ENCODE results near the gene C16orf86. TPM values are rescaled to one million over a fixed set of nuclear protein-coding genes. Genes with fewer than 3 reads are reported as not detected.

The C16orf86 gene
- total RNA-seq, 2 donors from 2014 or later = 7.5 to 9.6 TPM

DNA sequence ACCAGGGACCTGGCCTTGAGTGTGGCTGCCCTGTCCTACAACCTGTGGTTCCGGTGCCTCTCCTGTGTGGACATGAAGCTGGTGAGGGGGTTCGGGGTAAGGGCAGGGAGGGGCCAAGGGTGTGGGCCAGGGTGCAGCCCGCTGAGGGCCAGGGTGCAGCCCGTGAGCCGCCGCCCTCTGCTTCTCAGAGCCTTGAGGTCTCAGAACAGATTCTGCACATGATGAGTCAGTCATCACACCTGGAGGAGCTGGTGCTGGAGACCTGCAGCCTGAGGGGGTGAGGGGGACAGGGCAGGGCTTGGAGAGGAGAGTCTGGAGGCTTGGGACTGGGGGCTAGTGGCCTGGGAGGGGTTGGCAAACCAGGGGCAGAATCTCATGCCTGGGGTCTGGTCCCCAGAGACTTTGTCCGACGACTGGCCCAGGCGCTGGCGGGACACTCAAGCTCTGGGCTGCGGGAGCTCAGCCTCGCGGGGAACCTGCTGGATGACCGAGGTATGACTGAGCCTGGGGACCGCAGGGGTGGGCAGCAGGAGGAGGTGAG lies 19.4 kb upstream of the C16orf86 start:
- DNase-seq = no peak
- no peak for TF ChIP-seq POLR2A (IDR thresholded peaks at IDR 0.05)
- TF ChIP-seq, protein P1, sequence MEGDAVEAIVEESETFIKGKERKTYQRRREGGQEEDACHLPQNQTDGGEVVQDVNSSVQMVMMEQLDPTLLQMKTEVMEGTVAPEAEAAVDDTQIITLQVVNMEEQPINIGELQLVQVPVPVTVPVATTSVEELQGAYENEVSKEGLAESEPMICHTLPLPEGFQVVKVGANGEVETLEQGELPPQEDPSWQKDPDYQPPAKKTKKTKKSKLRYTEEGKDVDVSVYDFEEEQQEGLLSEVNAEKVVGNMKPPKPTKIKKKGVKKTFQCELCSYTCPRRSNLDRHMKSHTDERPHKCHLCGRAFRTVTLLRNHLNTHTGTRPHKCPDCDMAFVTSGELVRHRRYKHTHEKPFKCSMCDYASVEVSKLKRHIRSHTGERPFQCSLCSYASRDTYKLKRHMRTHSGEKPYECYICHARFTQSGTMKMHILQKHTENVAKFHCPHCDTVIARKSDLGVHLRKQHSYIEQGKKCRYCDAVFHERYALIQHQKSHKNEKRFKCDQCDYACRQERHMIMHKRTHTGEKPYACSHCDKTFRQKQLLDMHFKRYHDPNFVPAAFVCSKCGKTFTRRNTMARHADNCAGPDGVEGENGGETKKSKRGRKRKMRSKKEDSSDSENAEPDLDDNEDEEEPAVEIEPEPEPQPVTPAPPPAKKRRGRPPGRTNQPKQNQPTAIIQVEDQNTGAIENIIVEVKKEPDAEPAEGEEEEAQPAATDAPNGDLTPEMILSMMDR (IDR thresholded peaks at IDR 0.05) = no peak
- Histone ChIP-seq H3K9me3 (no peaks in the 10 kb centered on the region), H3K27ac (no peak overlapping the region), H3K27me3 (no peaks in the 10 kb centered on the region), H3K4me1 (peaks cover 22% of the 10 kb centered on the region), H3K4me3 (no peak overlapping the region), H3K36me3 (replicated peaks in 1 of 2; ENCODE audit: insufficient read depth in 1 of 2, low read depth in 2 of 2) (no peaks in the 10 kb centered on the region)
- intact Hi-C loops (cut with DNase I) = no loop called here
- no peak for ATAC-seq
- WGBS, 2 donors = 66 to 68% methylated on average over 5 to 14 of the region's 15 CpGs

DNA sequence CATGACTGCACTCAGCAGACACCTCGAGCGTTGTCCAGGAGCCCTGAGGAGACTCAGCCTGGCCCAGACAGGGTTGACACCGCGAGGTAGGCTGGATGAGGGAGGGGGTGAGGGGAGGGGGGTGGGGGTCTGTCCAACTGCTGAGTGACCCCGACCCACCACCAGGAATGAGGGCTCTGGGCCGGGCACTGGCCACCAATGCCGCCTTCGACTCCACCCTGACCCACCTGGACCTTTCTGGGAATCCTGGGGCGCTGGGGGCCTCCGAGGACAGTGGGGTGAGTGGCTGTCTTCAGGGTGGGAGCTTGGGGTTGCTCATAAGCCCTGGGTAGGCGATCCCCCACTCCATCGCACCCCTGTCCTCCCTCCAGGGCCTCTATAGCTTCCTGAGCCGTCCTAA lies 18.9 kb upstream of the C16orf86 start:
- no peak for DNase-seq
- Histone ChIP-seq H3K9me3 (no peaks in the 10 kb centered on the region), H3K4me3 (no peak overlapping the region), H3K4me1 (peaks cover 17% of the 10 kb centered on the region), H3K36me3 (replicated peaks in 1 of 2; ENCODE audit: insufficient read depth in 1 of 2, low read depth in 2 of 2) (no peaks in the 10 kb centered on the region), H3K27me3 (no peaks in the 10 kb centered on the region), H3K27ac (no peak overlapping the region)
- TF ChIP-seq, protein P1 (IDR thresholded peaks at IDR 0.05) = no peak
- TF ChIP-seq POLR2A (IDR thresholded peaks at IDR 0.05) = no peak
- whole genome bisulfite sequencing, 2 donors = 57 to 68% methylated on average over 2 to 11 of the region's 13 CpGs
- no peak for ATAC-seq
- intact Hi-C loops (cut with DNase I) = no loop called here

DNA sequence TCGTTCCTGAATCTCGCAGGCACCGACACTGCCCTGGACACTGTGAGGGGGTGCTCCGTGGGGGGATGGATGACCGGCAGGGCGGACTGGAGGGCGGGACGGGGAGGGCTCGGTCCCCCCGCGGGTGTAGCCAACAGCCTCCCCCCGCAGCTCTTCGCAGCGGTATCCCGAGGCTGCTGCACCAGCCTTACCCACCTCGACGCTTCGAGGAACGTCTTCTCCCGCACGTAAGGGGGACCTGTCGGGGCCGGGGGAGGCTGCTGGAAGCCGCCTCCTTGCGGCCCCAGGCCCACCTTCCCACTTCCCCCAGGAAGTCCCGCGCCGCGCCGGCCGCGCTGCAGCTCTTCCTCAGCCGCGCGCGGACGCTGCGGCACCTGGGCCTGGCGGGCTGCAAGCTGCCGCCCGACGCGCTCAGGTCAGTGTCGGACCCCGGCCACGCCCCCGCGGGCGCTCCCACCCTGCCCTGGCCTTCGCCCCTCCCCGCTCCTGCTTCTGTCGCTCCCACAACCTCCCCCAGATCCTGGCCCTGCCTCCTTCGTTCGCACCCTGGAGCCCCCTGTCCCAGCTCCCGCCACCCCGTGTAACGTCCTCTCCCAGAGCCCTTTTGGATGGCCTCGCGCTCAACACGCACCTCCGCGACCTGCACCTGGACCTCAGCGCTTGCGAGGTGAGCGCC lies 18.4 kb upstream of the C16orf86 start:
- intact Hi-C loops (cut with DNase I) = no loop called here
- WGBS, 2 donors = 17 to 34% methylated on average over 15 to 46 of the region's 65 CpGs
- H3K27me3 ChIP-seq = no peaks in the 10 kb centered on the region

DNA sequence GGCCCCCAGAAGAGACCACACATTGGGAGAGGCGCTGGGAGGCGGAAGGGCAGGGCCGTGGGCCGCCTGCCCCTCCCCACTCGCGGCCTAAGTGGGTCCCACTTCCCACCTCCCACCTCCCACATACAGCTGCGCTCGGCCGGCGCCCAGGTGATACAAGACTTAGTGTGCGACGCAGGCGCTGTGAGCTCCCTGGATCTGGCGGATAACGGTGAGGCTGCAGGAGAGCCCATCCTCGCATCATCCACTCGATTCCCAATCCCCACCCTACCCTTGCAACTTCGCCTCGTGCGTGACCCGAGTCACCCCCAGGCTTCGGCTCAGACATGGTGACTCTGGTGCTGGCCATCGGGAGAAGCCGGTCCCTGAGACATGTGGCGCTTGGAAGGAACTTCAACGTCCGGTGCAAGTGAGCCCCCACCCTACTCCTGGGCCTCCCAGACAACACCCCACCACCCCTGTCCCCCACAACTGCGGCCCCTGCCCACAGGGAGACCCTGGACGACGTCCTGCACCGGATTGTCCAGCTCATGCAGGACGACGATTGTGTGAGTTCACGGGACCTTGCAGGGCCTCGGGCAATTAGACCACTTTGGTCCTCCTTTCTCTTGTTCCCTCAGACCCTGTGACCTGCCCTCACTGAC lies 17.7 kb upstream of the C16orf86 start:
- Histone ChIP-seq H3K9me3 (no peaks in the 10 kb centered on the region), H3K36me3 (replicated peaks in 1 of 2; ENCODE audit: insufficient read depth in 1 of 2, low read depth in 2 of 2) (no peaks in the 10 kb centered on the region), H3K27ac (no peak overlapping the region), H3K4me3 (no peak overlapping the region), H3K4me1 (peaks cover 23% of the 10 kb centered on the region), H3K27me3 (peaks cover 0 to 5% of the 10 kb centered on the region in 2 donors)
- ATAC-seq = no peak
- TF ChIP-seq, protein P1 (IDR thresholded peaks at IDR 0.05) = no peak
- intact Hi-C loops (cut with DNase I) = no loop called here
- 40 to 54% methylated on average over 30 to 33 of the region's 35 CpGs for WGBS, 2 donors
- no peak for DNase-seq

More for the DNA sequence above, 18.4 kb upstream of the C16orf86 start:
- no peaks in the 10 kb centered on the region for H3K36me3 ChIP-seq (replicated peaks in 1 of 2; ENCODE audit: insufficient read depth in 1 of 2, low read depth in 2 of 2)
- no peak overlapping the region for H3K4me3 ChIP-seq
- peaks cover 16% of the 10 kb centered on the region for H3K4me1 ChIP-seq
- ATAC-seq (no peak), DNase-seq (no peak)
- TF ChIP-seq, protein P1 (IDR thresholded peaks at IDR 0.05) = no peak
- no peak for TF ChIP-seq POLR2A (IDR thresholded peaks at IDR 0.05)
- H3K9me3 ChIP-seq = no peaks in the 10 kb centered on the region
- no peak overlapping the region for H3K27ac ChIP-seq
